NCI-H526 treated with DMSO at 0.1 percent for 48 hours (cell line): ENCODE data around the gene ST3GAL3.

ENCODE experiments used
- DNase-seq: peaks from one replicate; lab custom pipeline; 2025; lab: John Stamatoyannopoulos, UW

Gene ST3GAL3

DNA sequence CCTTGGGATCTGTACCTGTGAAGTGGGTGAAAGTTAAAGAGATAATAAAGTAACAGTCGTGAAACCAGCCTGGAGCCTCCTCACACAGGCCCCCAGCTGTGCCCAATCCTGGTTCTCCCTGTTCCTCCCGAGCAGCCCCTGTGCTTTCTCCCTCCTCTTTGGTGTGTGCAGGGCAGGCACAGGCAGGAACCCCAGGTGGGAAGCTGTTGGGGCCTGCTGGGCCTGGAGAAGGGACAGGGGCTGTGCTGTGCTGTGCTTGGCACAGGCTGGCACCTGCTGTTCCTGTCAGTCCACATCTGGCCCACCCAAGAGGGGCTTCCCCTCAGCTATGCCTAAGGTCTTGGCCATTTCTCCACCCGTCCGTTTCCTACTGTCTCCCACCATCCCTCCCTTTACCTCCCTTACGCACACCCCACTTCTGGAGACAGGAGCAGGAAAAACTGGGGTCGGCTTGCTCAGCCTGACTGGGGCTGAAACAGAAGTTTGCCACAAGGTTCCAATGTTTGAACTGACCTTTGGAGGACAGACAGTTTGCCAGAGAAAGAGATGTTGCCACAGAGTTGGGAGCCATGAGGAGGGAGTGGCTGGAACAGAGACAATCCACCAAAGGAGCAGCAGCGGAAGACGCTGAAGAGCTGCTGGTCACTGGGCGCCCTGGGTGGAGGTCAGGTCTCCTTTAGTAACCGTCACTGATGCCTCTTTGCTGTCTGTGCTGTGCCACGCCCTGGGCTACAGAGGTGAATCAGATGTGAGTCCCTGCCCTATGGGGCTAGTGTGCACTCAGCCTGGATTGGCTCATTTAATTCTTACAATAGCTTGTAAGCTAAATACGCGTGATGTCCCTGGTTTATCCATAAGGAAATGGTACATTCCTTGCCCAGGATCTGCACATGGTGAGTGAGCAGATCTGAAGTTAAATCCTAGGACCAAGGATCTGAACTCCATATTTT lies 207.5 kb downstream of the ST3GAL3 start:
- no peak for DNase-seq

DNA sequence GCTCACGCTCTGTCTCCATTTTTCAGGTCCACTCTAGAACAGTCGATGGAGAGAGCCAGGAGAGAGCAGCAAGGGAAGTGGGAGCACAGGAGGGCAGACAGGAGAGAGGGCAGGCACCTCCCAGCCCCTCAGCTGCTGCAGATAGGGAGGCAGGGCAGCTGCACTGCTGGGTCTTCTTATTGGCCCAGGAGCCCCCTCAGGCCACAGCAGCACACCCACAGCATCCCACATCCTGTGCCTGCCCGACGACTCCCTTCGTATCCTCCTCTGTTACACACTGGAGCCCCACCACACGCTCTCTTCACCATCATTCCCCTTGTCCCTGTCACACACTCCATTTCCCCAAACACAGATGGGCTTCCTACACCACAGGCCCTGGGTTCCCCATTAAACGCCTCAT lies 212.6 kb downstream of the ST3GAL3 start:
- no peak for DNase-seq

DNA sequence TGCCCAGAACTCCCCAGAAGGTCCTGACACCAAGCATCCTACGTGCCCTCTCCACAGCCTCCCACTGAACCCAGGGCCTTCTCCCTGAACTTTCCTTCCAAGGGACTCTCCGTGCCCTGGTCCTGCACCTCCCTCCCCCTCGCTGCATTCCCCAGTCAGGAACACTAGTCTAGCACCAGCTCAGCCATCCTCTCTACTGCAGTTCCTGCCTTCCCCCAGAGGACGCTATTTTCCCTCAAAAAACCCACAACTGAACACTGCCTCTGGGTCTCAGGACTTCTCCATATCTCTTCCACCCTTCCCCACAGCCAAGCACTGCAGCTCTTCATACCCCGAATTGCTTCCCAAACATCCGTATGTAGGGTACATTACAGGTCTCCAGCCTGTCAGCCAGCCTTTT lies 213.7 kb downstream of the ST3GAL3 start:
- no peak for DNase-seq

DNA sequence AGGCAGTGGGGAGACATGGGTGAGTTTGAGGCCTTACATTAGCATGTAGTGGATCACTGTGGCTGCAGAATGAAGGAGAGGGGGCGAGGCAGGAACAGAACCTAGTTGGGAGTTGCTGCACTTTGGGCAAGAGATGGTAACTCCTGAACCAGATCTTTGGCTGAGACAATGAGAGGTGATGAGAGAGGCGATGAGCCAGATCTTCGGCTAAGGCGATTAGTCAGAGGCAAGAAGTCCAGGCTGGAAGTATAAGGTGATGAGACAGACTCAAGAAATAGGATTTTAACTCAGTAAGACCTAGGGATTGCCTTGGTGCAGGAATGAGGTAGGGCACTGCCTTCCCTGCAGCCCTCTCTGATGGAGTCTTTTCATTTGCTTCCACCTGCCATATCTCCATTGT lies 217.2 kb downstream of the ST3GAL3 start:
- DNase-seq = no peak

DNA sequence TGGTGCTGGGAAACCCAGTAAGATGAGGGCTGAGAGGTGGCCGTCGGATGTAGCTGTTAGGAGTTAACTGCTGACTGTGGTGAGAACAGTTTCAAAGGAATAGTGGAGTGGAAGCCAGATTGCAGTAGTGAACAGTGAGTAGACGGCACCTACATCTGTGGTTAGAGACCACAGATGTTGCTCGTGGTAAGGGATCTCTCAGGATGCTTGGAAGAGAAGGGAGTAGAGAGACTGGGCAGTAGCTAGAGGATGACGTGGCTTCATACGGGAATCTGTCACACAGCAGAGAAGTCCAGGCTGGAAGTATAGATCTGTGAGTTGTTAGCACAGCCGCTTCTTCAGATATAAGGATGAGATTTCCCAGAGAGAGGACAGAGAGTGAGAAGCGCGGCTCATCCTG lies 218.5 kb downstream of the ST3GAL3 start:
- DNase-seq = no peak

DNA sequence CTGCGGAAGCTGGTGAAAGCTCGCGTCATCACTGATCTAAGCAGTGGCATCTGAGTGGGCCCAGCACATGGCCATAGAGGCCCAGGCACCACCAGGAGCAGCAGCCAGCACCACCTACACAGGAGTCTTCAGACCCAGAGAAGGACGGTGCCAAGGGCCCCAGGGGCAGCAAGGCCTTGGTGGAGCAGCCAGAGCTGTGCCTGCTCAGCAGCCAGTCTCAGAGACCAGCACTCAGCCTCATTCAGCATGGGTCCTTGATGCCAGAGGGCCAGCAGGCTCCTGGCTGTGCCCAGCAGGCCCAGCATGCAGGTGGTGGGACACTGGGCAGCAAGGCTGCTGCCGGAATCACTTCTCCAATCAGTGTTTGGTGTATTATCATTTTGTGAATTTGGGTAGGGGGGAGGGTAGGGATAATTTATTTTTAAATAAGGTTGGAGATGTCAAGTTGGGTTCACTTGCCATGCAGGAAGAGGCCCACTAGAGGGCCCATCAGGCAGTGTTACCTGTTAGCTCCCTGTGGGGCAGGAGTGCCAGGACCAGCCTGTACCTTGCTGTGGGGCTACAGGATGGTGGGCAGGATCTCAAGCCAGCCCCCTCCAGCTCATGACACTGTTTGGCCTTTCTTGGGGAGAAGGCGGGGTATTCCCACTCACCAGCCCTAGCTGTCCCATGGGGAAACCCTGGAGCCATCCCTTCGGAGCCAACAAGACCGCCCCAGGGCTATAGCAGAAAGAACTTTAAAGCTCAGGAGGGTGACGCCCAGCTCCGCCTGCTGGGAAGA lies 223.0 kb downstream of the ST3GAL3 start:
- DNase-seq = no peak

DNA sequence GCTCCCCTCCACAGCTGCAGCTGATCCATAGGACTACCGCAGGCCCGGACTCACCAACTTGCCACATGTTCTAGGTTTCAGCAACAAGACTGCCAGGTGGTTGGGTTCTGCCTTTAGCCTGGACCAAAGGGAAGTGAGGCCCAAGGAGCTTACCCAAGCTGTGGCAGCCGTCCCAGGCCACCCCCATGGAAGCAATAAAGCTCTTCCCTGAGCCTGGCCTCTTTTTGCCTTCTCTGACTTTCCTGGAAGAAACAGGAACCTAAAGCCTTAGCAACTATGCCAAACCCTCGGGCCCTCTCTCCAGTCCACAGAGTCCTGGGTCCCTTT lies 223.6 kb downstream of the ST3GAL3 start:
- no peak for DNase-seq

DNA sequence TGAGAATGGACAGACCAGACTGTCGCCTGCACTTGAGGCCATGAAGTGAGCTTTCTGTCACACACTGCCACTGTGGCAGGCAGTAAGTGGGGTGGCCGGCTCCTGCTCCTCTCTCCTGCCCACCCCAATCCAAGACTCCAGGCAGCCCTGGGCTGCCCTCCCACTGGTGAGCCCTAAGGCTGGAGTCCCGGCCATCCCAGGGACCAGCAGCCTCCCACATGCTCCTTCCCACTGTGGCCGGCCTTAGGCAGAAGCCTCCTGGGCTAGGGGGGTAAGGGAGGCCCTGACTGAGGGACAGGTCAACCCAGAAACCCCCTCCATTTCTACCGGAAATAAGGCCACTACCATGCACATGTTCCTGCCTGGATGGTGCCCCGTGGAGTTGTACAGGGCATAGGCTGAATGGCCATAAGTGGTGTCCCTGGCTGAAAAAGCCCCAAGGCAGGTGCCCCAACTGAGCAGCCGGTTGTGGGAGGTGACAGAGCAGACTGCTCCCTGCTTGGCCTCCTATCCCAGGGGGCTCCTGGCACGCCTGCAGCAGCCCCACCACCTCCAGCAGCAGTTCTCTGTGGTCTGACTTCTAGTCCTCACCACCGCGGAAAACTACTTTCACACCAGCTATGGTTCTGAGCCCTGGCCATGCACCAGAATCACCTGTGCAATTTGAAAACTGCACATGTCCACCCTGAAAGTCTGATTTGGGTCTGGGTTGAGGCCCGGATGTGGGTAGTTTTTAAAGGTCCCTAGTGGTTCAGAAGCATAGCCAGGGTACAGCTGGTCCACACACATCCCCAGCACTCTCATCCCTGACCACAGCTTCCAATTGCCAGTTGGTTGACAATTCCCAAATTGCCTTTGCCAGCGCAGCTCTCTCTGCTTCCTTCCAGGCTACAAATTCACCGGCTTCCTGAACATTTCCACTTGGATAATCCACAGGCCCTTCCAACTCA lies 224.7 kb downstream of the ST3GAL3 start:
- no peak for DNase-seq

DNA sequence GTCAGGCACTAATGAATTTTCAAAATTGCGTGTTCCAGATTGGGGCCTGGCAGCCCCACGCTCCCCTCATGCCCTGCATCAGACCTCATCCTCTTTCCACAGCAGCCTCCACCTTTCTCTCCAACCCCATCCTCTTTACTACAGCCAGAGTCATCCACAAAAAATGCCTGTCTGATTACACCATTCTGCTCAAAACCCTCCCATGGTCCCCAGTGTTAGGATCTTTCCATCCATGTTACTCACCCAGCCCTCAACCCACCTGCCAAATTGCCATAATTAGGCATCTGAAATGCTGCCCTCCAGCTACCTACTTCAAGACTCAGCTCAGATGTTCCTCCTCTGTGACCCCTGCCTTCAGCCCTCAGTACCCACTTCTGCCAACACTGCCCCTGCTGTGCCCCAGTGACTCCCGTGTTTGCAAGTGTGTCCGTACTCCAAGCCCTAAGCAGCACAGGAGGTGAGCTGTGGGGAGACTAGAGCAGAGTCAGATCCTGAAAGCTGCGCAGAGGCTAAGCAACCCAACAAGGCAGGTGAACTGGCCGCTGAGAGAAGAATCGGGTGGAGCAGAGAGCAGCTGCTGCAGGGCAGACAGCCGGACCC lies 225.6 kb downstream of the ST3GAL3 start:
- peak; percentile 62 for DNase-seq

DNA sequence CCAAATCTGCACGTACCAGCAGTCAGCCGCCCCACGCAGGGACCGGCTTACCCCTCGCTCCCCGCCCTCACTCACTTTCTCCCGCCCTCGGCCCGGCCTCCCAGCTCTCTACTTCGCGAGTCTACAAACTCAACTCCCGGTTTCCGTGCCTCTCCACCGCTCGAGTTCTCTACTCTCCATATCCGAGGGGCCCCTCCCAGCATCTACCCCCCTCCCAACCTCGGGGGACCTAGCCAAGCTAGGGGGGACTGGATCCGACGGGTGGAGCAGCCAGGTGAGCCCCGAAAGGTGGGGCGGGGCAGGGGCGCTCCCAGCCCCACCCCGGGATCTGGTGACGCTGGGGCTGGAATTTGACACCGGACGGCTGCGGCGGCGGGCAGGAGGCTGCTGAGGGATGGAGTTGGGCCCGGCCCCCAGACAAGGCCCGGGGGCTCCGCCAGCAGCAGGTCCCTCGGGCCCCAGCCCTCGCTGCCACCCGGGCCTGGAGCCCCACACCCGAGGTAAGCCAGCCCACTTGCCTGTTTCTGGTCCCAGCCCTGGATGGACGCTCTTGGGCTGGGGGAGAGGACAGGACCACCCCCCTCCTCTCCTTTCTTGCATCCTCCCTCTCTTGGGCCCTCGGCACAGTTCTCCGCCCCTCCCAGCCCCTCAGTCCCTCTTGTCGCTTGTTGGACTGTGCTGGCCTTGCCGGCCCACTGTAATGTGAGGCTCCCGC lies 226.2 kb downstream of the ST3GAL3 start, which contains the start of gene ARTN:
Gene ARTN (plus strand): TSS at position 416 of the 715 bp plus-strand sequence. CDS start 1,856 bp downstream, outside the sequence.
- DNase-seq = peak; percentile 65

DNA sequence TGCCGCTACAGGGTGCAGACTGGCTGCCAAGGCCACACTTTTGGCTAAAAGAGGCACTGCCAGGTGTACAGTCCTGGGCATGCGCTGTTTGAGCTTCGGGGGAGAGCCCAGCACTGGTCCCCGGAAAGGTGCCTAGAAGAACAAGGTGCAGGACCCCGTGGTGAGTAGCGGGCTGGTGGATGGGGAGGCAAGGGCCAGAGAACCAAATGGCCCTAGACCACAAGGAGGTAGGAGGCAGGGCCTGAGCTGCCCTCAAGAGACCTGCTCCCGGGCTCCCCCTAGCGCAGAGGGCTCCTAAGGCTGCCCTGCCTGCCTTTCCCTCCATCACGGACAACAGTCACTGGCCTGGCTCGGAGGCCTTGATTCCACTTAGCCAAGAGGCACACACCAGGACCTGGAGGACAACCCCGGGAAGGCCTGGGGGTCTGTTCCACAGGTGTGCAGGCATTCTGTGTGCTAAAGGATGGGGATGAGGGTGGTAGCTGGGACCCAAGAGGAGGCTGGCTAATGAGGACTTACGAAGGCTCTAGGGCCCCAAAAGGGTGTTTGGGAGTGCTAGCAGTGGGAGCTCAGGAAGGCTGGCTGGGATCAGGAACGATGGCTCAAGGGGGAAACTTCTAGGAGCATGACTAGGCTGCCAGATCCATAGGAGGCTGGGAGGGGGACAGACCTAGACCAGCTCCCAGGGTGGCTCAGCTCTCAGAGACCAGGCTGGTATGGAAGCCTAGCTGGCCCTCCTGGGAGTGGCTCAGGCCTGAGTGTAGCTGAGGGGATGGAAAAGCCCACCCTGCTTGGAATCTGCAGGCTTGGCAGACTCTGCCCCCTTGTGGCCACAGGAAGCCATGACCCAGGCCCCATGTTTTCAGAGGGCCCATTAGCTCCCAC lies 227.0 kb downstream of the ST3GAL3 start:
- peak; percentile 66 for DNase-seq

DNA sequence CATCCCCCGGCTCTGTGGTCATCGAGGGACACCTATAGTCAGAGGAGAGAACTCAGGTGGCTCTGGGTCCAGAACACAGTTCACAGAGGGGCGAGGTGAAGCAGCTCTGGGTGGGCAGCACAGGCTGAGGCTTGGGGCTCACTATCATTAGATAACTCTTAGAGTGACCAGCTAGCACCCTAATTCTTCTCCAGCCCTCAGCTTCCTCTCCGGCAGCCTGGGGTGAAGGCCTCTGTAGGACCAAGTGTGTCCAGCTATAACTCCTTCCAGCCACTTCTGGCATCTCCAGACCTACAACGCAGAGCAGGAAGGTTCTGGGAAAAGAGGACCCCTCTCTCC lies 227.6 kb downstream of the ST3GAL3 start:
- no peak for DNase-seq

DNA sequence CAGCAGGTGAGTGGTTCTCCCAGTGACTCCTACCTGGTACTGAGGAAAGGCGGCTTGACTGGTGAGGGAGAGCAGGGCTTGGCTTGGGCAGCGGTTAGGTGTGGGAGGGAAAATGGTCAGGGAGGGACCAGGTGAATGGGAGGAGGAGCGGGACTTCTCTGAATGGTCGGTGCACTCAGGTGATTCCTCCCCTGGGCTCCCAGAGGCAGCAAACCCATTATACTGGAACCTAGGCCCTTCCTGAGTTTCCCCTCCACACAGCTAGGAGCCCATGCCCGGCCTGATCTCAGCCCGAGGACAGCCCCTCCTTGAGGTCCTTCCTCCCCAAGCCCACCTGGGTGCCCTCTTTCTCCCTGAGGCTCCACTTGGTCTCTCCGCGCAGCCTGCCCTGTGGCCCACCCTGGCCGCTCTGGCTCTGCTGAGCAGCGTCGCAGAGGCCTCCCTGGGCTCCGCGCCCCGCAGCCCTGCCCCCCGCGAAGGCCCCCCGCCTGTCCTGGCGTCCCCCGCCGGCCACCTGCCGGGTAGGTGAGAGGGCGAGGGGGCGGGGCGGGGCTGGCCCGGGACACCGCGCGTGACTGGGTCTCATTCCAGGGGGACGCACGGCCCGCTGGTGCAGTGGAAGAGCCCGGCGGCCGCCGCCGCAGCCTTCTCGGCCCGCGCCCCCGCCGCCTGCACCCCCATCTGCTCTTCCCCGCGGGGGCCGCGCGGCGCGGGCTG lies 228.5 kb downstream of the ST3GAL3 start:
- DNase-seq = peak; percentile 87

DNA sequence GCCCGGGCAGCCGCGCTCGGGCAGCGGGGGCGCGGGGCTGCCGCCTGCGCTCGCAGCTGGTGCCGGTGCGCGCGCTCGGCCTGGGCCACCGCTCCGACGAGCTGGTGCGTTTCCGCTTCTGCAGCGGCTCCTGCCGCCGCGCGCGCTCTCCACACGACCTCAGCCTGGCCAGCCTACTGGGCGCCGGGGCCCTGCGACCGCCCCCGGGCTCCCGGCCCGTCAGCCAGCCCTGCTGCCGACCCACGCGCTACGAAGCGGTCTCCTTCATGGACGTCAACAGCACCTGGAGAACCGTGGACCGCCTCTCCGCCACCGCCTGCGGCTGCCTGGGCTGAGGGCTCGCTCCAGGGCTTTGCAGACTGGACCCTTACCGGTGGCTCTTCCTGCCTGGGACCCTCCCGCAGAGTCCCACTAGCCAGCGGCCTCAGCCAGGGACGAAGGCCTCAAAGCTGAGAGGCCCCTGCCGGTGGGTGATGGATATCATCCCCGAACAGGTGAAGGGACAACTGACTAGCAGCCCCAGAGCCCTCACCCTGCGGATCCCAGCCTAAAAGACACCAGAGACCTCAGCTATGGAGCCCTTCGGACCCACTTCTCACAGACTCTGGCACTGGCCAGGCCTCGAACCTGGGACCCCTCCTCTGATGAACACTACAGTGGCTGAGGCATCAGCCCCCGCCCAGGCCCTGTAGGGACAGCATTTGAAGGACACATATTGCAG lies 229.3 kb downstream of the ST3GAL3 start:
- DNase-seq = peak; percentile 67

DNA sequence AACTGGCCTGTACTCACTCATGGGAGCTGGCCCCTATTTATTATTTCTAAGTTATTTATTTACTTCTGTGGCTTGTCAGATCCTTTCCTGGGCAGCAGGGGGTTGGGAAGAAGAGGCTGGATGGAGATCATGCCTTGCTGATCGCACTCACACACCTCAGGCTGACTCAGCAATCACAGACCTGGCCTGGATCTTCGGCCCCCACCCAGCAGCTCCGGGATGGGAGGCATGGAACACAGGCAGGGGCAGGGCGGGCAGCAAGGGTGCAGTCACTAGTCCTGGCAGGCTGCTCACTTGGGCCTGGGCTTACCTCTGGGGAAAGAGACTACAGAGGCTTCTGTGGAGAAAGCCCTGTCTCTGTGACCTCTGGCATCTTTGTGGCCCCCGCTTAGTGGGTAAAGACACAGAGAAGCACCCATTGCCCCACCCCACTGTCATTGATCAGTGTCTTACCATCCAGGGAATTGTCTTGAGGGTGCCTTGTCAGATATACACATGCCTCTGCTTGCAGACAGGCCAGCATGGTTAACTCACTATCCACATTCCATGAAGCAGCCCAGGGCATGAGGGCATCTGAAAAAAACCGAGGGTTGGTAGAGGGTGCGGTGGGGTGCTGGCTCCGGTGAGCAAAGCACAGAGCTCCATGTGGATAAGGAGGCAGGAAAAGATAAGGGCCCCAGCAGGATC lies 230.0 kb downstream of the ST3GAL3 start:
- no peak for DNase-seq

DNA sequence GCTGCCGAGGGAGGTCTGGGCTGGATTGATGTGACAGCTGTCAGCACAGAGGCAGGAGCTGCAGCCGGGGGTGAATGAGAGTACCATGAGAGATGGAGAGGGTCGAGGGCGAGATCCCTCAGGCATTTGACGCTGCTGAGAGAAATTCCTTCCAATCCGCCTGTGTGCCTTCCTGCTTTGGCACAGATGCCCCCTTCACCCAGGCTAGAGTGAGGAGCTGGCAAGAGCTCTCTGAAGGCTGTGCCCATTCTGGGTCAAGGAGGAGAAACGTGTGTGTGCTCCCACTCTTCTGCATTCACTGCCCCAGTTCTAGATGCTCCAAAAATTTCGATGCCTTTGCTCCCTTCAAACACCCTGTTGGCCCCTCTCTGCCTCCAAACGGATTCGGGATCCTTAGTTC lies 231.0 kb downstream of the ST3GAL3 start:
- no peak for DNase-seq

DNA sequence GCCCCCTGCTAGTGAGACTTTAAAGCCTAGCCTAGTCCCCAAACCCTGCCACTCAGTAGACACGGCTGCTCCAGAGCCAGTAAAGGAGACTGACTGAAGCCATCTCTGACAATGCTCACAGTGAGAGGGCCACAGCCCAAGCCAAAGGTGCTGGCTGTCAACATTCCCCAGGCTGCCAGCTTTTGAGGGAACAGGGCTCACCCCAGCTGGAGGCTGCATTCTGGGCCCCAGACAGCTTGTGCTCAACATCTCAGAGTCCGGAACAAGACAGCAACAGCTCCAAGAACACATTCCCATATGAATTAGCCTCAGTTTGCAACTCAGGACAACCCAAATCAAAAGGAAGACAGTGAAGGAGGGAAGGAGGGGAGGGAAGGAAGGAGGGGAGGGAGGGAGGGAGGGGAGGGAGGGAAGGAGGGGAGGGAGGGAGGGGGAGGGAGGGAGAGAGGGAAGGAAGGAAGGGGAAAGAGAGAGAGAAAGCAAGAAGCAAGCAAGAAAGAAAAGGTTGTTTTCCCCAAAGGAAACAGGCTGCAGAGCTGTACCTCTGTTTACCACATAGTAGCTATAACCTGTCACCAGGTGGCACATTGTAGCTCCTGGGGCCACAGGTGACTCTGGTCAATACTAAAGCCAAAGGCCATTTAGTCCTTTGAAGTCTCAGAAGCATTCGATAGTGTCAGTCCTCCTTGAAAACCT lies 231.7 kb downstream of the ST3GAL3 start:
- DNase-seq = no peak
